Thoracic aorta (tissue), 2 donors: ENCODE data around the gene MARS1. TPM values are rescaled to one million over a fixed set of nuclear protein-coding genes. Genes with fewer than 3 reads are reported as not detected.
"Not testable (repeated sequence)": the region's sequence is repeated elsewhere in the genome, so short reads cannot be mapped to it uniquely, and the experiment has no call there.

ENCODE experiments used
- ATAC-seq: fragments of 150-250 bp; one replicate; pipeline ENCODE4 v1.8.0; 2017; ENCODE audit warnings: low read depth; ENCODE audit not compliant: insufficient number of reproducible peaks, low FRiP score
- DNase-seq: peaks from one replicate; pipeline ENCODE4 v3.0.0-alpha.2; 2020; ENCODE audit warnings: low spot score
- H3K27ac ChIP-seq, 2 donors: fragments of 200-600 bp; sonication (generic); 1 replicate in 1 of 2; 2 replicates in 1 of 2; pipeline ENCODE4 v1.5.1; 2016; ENCODE audit warnings: mild to moderate bottlenecking in 2 of 2, moderate library complexity in 2 of 2
- H3K27me3 ChIP-seq: fragments of 200-600 bp; sonication (generic); replicated peaks from 2 replicates; pipeline ENCODE4 v1.6.0; 2016; ENCODE audit warnings: mild to moderate bottlenecking; ENCODE audit not compliant: insufficient read depth
- H3K36me3 ChIP-seq: fragments of 200-600 bp; sonication (generic); one replicate; pipeline ENCODE4 v1.5.1; 2016
- H3K4me1 ChIP-seq, 2 donors: fragments of 200-600 bp; sonication (generic); 1 replicate in 1 of 2; 2 replicates in 1 of 2; pipeline versions ENCODE4 v1.5.1 to v1.6.0; 2016; ENCODE audit warnings: low read depth in 2 of 2, mild to moderate bottlenecking in 1 of 2; ENCODE audit not compliant: control insufficient read depth in 1 of 2
- H3K4me3 ChIP-seq: fragments of 200-600 bp; sonication (generic); 2 replicates; pipeline ENCODE4 v1.5.1; 2016; ENCODE audit warnings: mild to moderate bottlenecking
- H3K9me3 ChIP-seq: fragments of 200-600 bp; sonication (generic); 2 replicates; pipeline ENCODE4 v1.5.1; 2016
- total RNA-seq, 2 donors: library from RNA; depleted of rRNA; stranded (reverse); fragments of >200 nt; gene quantifications; one replicate each; pipeline versions ENCODE4 v1.1.0 to v1.2.3, GENCODE V29; 2016
- TF ChIP-seq, protein P1 (sequence below): fragments of 200-600 bp; sonication (generic); IDR thresholded peaks from one replicate; pipeline ENCODE4 v1.5.1; 2019; ENCODE audit warnings: antibody characterized with exemption

MARS1 gene
- total RNA-seq, 2 donors from 2014 or later, result 58.8 to 104 TPM

DNA sequence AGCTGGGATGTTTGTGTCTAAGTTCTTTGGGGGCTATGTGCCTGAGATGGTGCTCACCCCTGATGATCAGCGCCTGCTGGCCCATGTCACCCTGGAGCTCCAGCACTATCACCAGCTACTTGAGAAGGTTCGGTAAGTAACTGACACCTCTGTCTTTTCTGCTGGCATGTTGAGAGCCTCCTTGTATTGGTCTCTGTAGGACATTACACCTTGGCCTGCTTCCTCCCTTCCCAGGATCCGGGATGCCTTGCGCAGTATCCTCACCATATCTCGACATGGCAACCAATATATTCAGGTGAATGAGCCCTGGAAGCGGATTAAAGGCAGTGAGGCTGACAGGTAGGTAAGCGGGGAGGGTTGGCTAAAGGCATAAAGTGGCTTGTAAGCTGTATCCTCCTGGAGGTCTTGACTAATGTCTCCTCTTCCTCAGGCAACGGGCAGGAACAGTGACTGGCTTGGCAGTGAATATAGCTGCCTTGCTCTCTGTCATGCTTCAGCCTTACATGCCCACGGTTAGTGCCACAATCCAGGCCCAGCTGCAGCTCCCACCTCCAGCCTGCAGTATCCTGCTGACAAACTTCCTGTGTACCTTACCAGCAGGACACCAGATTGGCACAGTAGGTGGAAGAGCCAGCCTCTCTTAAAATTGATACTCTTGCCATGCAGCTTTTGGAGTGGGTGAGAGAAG, 27.0 kb downstream of the MARS1 start:
- Histone ChIP-seq H3K27ac (no peak overlapping the region), H3K36me3 (peaks cover 55% of the 10 kb centered on the region)

DNA sequence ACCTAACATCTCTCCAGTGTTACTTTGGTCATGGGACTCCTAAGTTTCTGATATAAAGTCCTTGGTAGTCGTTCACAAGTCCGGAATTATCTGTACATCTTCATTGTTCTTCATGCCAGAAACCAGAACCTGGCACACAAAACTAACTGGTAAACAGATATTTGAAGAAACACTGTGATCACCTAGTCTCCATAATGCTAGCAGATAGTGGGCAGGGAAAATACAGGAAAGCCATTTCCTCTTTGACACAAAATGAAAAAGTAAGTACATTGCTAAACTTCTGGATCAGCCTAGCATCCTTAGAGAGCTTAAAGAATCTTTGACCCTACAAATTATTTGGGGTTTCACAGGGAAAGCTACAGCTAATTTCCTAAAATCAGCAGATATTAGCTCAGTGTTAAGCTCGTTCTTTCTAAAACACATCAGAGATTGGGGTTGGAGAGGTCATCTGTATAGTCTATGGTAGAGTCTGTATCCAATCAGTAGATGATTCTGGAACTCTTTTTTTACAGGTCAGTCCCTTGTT, 27.6 kb downstream of the MARS1 start:
- Histone ChIP-seq H3K4me1 (peaks cover 22 to 25% of the 10 kb centered on the region in 2 donors), H3K27me3 (no peaks in the 10 kb centered on the region), H3K9me3 (no peaks in the 10 kb centered on the region), H3K36me3 (peaks cover 53% of the 10 kb centered on the region), H3K4me3 (no peak overlapping the region), H3K27ac (no peak overlapping the region)
- TF ChIP-seq, protein P1, sequence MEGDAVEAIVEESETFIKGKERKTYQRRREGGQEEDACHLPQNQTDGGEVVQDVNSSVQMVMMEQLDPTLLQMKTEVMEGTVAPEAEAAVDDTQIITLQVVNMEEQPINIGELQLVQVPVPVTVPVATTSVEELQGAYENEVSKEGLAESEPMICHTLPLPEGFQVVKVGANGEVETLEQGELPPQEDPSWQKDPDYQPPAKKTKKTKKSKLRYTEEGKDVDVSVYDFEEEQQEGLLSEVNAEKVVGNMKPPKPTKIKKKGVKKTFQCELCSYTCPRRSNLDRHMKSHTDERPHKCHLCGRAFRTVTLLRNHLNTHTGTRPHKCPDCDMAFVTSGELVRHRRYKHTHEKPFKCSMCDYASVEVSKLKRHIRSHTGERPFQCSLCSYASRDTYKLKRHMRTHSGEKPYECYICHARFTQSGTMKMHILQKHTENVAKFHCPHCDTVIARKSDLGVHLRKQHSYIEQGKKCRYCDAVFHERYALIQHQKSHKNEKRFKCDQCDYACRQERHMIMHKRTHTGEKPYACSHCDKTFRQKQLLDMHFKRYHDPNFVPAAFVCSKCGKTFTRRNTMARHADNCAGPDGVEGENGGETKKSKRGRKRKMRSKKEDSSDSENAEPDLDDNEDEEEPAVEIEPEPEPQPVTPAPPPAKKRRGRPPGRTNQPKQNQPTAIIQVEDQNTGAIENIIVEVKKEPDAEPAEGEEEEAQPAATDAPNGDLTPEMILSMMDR, result no peak
- ATAC-seq, result no peak
- DNase-seq, result no peak

More for the DNA sequence above, 27.0 kb downstream of the MARS1 start:
- Histone ChIP-seq H3K4me3 (no peak overlapping the region), H3K4me1 (peaks cover 22 to 25% of the 10 kb centered on the region in 2 donors), H3K9me3 (no peaks in the 10 kb centered on the region), H3K27me3 (no peaks in the 10 kb centered on the region)
- no peak for ATAC-seq
- TF ChIP-seq, protein P1, result no peak
- no peak for DNase-seq

DNA sequence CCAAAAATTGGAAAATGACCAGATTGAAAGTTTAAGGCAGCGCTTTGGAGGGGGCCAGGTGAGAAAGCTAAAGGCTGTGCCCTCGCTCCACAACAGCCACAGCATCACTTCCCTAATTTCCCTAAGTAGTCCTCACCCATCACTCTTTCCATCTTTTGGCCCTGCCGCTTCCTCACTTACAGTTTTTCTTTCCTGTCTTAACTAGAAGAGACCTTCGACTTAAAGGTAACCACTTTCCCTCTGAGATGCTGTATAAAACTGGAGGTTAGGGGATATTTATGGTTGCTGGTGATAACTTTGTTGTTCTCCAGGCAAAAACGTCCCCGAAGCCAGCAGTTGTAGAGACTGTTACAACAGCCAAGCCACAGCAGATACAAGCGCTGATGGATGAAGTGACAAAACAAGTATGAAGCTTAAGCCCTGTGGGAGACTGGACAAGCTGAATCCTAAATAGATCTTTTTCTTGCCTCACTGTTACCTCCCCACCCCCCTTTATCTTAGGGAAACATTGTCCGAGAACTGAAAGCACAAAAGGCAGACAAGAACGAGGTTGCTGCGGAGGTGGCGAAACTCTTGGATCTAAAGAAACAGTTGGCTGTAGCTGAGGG, 28.2 kb downstream of the MARS1 start:
- DNase-seq, result no peak
- Histone ChIP-seq H3K4me3 (no peak overlapping the region), H3K36me3 (peaks cover 53% of the 10 kb centered on the region), H3K27me3 (no peaks in the 10 kb centered on the region), H3K9me3 (no peaks in the 10 kb centered on the region), H3K4me1 (peaks cover 22 to 27% of the 10 kb centered on the region in 2 donors), H3K27ac (no peak overlapping the region)
- TF ChIP-seq, protein P1, result no peak
- ATAC-seq, result no peak

DNA sequence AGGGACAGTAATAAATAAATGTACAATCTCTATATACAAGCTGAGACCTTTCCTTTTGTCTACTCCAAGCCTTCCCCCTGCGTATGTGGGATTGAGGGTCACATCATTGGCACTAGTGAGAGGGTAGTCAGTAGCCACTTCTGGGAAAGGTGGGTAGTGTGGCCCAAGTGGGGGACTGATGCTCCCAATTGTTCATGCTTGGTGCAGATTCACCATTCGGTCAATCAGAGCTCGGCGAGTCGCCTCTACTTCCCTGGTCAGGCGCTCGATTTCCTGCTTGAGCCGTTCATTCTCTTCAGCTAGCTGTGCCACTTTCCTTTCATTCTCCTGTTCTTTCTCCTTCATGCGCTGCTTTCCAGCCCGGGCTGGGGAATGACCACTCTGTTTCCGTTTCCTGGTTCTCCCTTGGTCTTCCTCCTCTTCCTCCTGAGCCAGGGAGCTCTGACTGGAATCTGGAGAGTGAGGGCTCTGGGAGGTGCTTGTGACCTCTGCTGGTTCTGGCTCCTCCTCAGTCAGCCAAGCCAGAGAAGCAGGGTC, 28.8 kb downstream of the MARS1 start:
- Histone ChIP-seq H3K27ac (peak overlapping the region; percentile 23 to 94), H3K9me3 (no peaks in the 10 kb centered on the region), H3K4me1 (peaks cover 29 to 34% of the 10 kb centered on the region in 2 donors), H3K27me3 (no peaks in the 10 kb centered on the region), H3K4me3 (no peak overlapping the region), H3K36me3 (peaks cover 51% of the 10 kb centered on the region)
- DNase-seq (no peak), ATAC-seq (no peak)
- TF ChIP-seq, protein P1, result no peak

DNA sequence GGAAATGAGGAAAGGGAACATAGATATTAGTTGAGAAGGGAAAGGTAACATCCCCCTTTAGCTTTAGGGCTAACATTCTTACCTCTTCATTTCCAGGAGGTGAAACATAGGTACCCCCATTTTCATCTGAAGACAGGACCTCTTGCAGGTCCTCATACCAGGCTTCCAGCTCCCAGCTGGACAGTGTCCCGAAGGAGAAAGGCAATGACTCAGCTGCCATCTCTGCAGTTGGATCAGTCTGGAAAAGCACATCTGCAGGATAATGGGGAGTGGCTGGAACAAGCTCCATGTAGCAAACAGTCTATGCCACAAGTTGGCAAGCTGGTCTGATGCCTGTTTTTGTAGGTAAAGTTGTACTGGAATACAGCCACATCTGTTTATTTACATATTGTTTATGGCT, 29.3 kb downstream of the MARS1 start:
- TF ChIP-seq, protein P1, result no peak
- no peak for ATAC-seq
- H3K27me3 ChIP-seq, result no peaks in the 10 kb centered on the region
- DNase-seq, result no peak
- H3K36me3 ChIP-seq, result peaks cover 46% of the 10 kb centered on the region
- H3K9me3 ChIP-seq, result no peaks in the 10 kb centered on the region
- H3K27ac ChIP-seq, result peak overlapping the region; percentile 23 to 94
- peaks cover 30 to 39% of the 10 kb centered on the region in 2 donors for H3K4me1 ChIP-seq
- H3K4me3 ChIP-seq, result no peak overlapping the region

DNA sequence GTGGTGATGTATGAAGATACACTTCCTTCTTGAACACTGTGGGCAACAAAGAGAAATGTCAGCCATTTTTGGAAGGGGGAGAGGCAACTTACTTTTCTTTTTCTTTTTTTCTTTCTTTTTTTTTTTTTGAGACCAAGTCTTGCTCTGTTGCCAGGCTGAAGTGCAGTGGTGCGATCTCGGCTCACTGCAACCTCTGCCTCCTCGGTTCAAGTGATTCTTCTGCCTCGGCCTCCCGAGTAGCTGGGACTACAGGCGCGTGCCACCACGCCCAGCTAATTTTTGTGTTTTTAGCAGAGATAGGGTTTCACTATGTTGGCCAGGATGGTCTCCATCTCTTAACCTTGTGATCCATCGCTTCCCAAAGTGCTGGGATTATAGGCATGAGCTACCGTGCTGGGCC, 29.9 kb downstream of the MARS1 start:
- not testable (repeated sequence) for H3K27me3 ChIP-seq, ATAC-seq, H3K9me3 ChIP-seq, DNase-seq
- peak overlapping the region; percentile 22 to 94 for H3K27ac ChIP-seq
- H3K36me3 ChIP-seq, result peaks cover 41% of the 10 kb centered on the region
- H3K4me3 ChIP-seq, result peak overlapping the region; percentile 83
- peaks cover 30 to 39% of the 10 kb centered on the region in 2 donors for H3K4me1 ChIP-seq
